Omental fat pad (tissue), 4 donors: ENCODE measurements around the gene GRID1. TPM values are rescaled to one million over a fixed set of nuclear protein-coding genes. Genes with fewer than 3 reads are reported as not detected.

Source experiments
- ATAC-seq: fragments of 150-250 bp; one replicate; pipeline ENCODE4 v1.9.1; 2016; ENCODE audit warnings: mild to moderate bottlenecking, moderate library complexity; ENCODE audit not compliant: low FRiP score
- DNase-seq: peaks from one replicate; pipeline ENCODE4 v3.0.0-alpha.2; 2019; ENCODE audit warnings: low spot score
- CTCF ChIP-seq, 3 donors: fragments of 450-650 bp; IDR thresholded peaks; one replicate each; pipeline ENCODE4 v1.5.1; 2016 to 2017; ENCODE audit warnings: antibody characterized with exemption in 3 of 3, mild to moderate bottlenecking in 3 of 3, moderate library complexity in 2 of 3
- total RNA-seq, 4 donors: library from RNA; depleted of rRNA; stranded (reverse); fragments of >200 nt; gene quantifications; one replicate each; pipeline ENCODE4 v1.1.0, GENCODE V29; 2016

GRID1 gene
- total RNA-seq, 4 donors from 2014 or later: 1.5 to 3.5 (median 2.4) TPM

- no peak for TF ChIP-seq CTCF (IDR thresholded peaks at IDR 0.05)
- ATAC-seq (no peak), DNase-seq (no peak)
Measured at GRCh38 chr10:86024281-86025041, 342.1 kb downstream of the GRID1 start.

- no peak for TF ChIP-seq CTCF (IDR thresholded peaks at IDR 0.05)
- ATAC-seq (no peak), DNase-seq (no peak)
Measured at GRCh38 chr10:86023931-86024280, 342.7 kb downstream of the GRID1 start.

DNA sequence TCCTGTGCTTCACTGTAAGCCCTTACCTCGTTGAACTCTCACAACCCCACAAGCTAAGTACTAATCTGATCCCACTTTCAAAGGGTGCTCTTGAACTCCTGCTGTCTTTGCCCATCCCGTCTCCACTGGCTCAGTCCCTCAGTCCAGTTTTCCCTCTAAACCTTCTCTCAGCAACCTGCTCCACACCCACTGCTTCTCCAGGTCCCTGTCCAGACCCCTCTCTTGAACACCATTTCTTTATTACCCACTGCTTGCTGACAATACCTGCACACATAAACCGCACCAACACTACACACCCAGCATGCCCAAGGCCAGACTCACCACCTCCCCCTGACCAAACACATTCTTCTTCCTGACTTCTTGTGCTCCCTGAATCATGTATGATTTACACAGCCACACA, 343.3 kb downstream of the GRID1 start:
- no peak for DNase-seq
- ATAC-seq: no peak
- no peak for TF ChIP-seq CTCF (IDR thresholded peaks at IDR 0.05)

GRCh38 chr10:86022906-86023305, 343.7 kb downstream of the GRID1 start:
- no peak for TF ChIP-seq CTCF (IDR thresholded peaks at IDR 0.05)
- no peak for ATAC-seq

DNA sequence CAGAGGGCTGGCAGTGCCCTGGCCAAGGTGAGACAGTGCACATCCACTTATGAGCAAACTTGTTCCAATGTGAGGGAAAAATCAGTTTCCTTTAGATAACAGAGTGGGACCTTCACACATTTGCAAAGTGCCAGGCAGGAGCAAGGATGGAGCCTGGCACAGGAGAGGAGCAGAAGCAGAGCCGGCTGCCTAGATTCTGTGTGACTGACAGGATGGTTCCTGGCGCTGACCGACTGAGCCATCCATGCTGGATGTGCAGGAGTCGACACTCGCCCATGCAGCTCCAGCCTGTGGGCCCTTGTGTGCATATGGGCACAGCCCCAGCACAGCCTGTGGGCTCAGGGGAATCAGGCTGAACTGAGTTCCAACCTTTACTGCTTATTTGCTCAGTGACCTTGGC, 346.5 kb downstream of the GRID1 start:
- TF ChIP-seq CTCF (IDR thresholded peaks at IDR 0.05): no peak
- no peak for ATAC-seq
- DNase-seq: no peak

More at GRCh38 chr10:86022906-86023305, 343.7 kb downstream of the GRID1 start:
- DNase-seq: no peak

GRCh38 chr10:86019141-86019540, 347.5 kb downstream of the GRID1 start:
- no peak for TF ChIP-seq CTCF (IDR thresholded peaks at IDR 0.05)
- no peak for DNase-seq
- no peak for ATAC-seq

- DNase-seq (no peak), ATAC-seq (no peak)
- TF ChIP-seq CTCF (IDR thresholded peaks at IDR 0.05): no peak
Measured at GRCh38 chr10:86018735-86019058, 347.9 kb downstream of the GRID1 start.
